H1 (cell line): Measurements from ENCODE around the gene GOLGA8Q. TPM values are rescaled to one million over a fixed set of nuclear protein-coding genes. Genes with fewer than 3 reads are reported as not detected.
"Not testable (repeated sequence)": the region's sequence is repeated elsewhere in the genome, so short reads cannot be mapped to it uniquely, and the experiment has no call there.

Experiments
- CTCF ChIA-PET: fragments of 300-600 bp; sonication (Branson Sonifier 250); formaldehyde crosslinking; loops from one replicate; lab custom pipeline; 2021; ENCODE audit not compliant: partially characterized antibody; lab: Charles Lee
- POLR2A ChIA-PET: fragments of 300-600 bp; sonication (Branson Sonifier 250); formaldehyde crosslinking; loops from one replicate; lab custom pipeline; 2021; ENCODE audit warnings: inconsistent platforms; ENCODE audit not compliant: partially characterized antibody; lab: Charles Lee
- DNase-seq, 2 experiments: peaks; one replicate each; pipeline versions ENCODE4 v3.0.0 to v3.0.0-alpha.2; 2010 to 2022; ENCODE audit warnings: low spot score in 2 of 2, low read depth in 1 of 2, mixed read lengths in 1 of 2
- FAIRE-seq: peaks from 2 replicates; lab custom pipeline; 2011; peaks lifted over from hg19 to GRCh38; lab: Jason Lieb, UNC
- H2AFZ ChIP-seq: 2 replicates; pipeline ENCODE4 v1.8.1; 2012; ENCODE audit warnings: low read length, inconsistent platforms
- H2AK5ac ChIP-seq: 2 replicates; pipeline ENCODE4 v1.6.1; 2013; ENCODE audit warnings: low read depth, low read length
- H2BK120ac ChIP-seq: replicated peaks from 2 replicates; pipeline ENCODE3; 2013; ENCODE audit warnings: low read depth, low read length, inconsistent platforms
- H2BK12ac ChIP-seq: 2 replicates; pipeline ENCODE4 v1.6.1; 2013; ENCODE audit warnings: low read depth, low read length
- H2BK15ac ChIP-seq: 2 replicates; pipeline ENCODE4 v1.6.1; 2013; ENCODE audit warnings: low read length
- H2BK20ac ChIP-seq: 2 replicates; pipeline ENCODE4 v1.6.1; 2013; ENCODE audit warnings: low read length
- H2BK5ac ChIP-seq: 2 replicates; pipeline ENCODE4 v1.6.1; 2013; ENCODE audit warnings: low read depth, low read length
- H3K14ac ChIP-seq: 2 replicates; pipeline ENCODE4 v1.6.1; 2013; ENCODE audit warnings: inconsistent platforms; ENCODE audit not compliant: insufficient read length
- H3K18ac ChIP-seq: 2 replicates; pipeline ENCODE4 v1.6.1; 2013; ENCODE audit warnings: low read length; ENCODE audit errors: extremely low read depth
- H3K23ac ChIP-seq: 2 replicates; pipeline ENCODE4 v1.6.1; 2013; ENCODE audit warnings: inconsistent platforms; ENCODE audit not compliant: insufficient read length
- H3K23me2 ChIP-seq: 2 replicates; pipeline ENCODE4 v1.6.1; 2013; ENCODE audit warnings: low read depth, low read length
- H3K27ac ChIP-seq: 2 replicates; pipeline ENCODE4 v1.6.1; 2011; ENCODE audit warnings: low read depth, low read length, inconsistent platforms
- H3K27me3 ChIP-seq, 4 experiments: replicated peaks in 1 of 4; 1 replicate in 1 of 4; 2 replicates in 3 of 4; pipeline versions ENCODE4 v1.6.1 to v1.8.1; 2011 to 2013; ENCODE audit warnings: low read length in 3 of 4, mild to moderate bottlenecking in 3 of 4, inconsistent platforms in 2 of 4, mixed read lengths in 2 of 4, moderate library complexity in 1 of 4; ENCODE audit not compliant: control insufficient read depth in 3 of 4, insufficient read depth in 3 of 4; ENCODE audit errors: extremely low read depth in 1 of 4
- H3K36me3 ChIP-seq, 4 experiments: 2 replicates each; pipeline versions ENCODE4 v1.6.1 to v1.8.1; 2011 to 2013; ENCODE audit warnings: mild to moderate bottlenecking in 4 of 4, low read length in 3 of 4, moderate library complexity in 2 of 4, control low read depth in 1 of 4, inconsistent platforms in 1 of 4; ENCODE audit not compliant: insufficient read depth in 4 of 4, control insufficient read depth in 2 of 4
- H3K4ac ChIP-seq: replicated peaks from 2 replicates; pipeline ENCODE3; 2013; ENCODE audit warnings: low read length, low read depth, mixed read lengths, inconsistent platforms; ENCODE audit not compliant: insufficient read length
- H3K4me1 ChIP-seq, 4 experiments: replicated peaks in 1 of 4; 1 replicate in 1 of 4; 2 replicates in 3 of 4; pipeline versions ENCODE4 v1.6.1 to v1.8.1; 2011 to 2013; ENCODE audit warnings: low read length in 3 of 4, inconsistent platforms in 2 of 4, mixed read lengths in 1 of 4; ENCODE audit not compliant: insufficient read depth in 4 of 4, control insufficient read depth in 3 of 4
- H3K4me2 ChIP-seq, 2 experiments: 2 replicates each; pipeline versions ENCODE4 v1.6.1 to v1.8.1; 2011 to 2013; ENCODE audit warnings: low read depth in 2 of 2, low read length in 2 of 2, control low read depth in 1 of 2, inconsistent platforms in 1 of 2, mild to moderate bottlenecking in 1 of 2; ENCODE audit not compliant: insufficient read depth in 1 of 2
- H3K4me3 ChIP-seq, 4 experiments: fragments of 200-600, 300-600 bp in 1 of 4; sonication (generic), shearing (Covaris generic), sonication (Bioruptor Twin) in 1 of 4; 2 replicates each; pipeline versions ENCODE4 v1.5.1 to v1.8.1; 2011 to 2016; ENCODE audit warnings: low read length in 4 of 4, low read depth in 3 of 4, control low read depth in 2 of 4, inconsistent platforms in 2 of 4, mild to moderate bottlenecking in 2 of 4, mixed read lengths in 1 of 4, moderate library complexity in 1 of 4; ENCODE audit not compliant: insufficient read depth in 2 of 4; ENCODE audit errors: extremely low read depth in 1 of 4
- H3K56ac ChIP-seq: replicated peaks from 2 replicates; pipeline ENCODE3; 2013; ENCODE audit warnings: low read depth, mild to moderate bottlenecking, mixed read lengths, low read length, inconsistent platforms; ENCODE audit not compliant: insufficient read length
- H3K79me1 ChIP-seq: 2 replicates; pipeline ENCODE4 v1.6.1; 2013; ENCODE audit warnings: low read depth, low read length, control low read depth
- H3K79me2 ChIP-seq, 2 experiments: 2 replicates each; pipeline versions ENCODE4 v1.6.1 to v1.8.1; 2012 to 2013; ENCODE audit warnings: low read length in 2 of 2, mild to moderate bottlenecking in 2 of 2, inconsistent platforms in 1 of 2; ENCODE audit not compliant: insufficient read depth in 2 of 2, control insufficient read depth in 1 of 2
- H3K9ac ChIP-seq, 4 experiments: replicated peaks in 1 of 4; 1 replicate in 1 of 4; 2 replicates in 3 of 4; pipeline versions ENCODE4 v1.6.1 to v1.8.1; 2011 to 2013; ENCODE audit warnings: low read depth in 3 of 4, low read length in 3 of 4, control low read depth in 2 of 4, mild to moderate bottlenecking in 2 of 4, moderate library complexity in 2 of 4, inconsistent platforms in 1 of 4; ENCODE audit errors: extremely low read depth in 1 of 4
- H3K9me3 ChIP-seq, 2 experiments: 2 replicates each; pipeline versions ENCODE4 v1.6.1 to v1.8.1; 2012 to 2013; ENCODE audit warnings: mild to moderate bottlenecking in 2 of 2, moderate library complexity in 2 of 2, control low read depth in 1 of 2, inconsistent platforms in 1 of 2, low read depth in 1 of 2, low read length in 1 of 2, mixed read lengths in 1 of 2; ENCODE audit not compliant: insufficient read depth in 2 of 2
- H4K20me1 ChIP-seq, 2 experiments: replicated peaks in 1 of 2; 2 replicates each; pipeline versions ENCODE3 to v1.8.1; 2011 to 2013; ENCODE audit warnings: inconsistent platforms in 2 of 2, low read length in 2 of 2, mild to moderate bottlenecking in 1 of 2; ENCODE audit not compliant: insufficient read depth in 2 of 2, control insufficient read depth in 1 of 2
- H4K5ac ChIP-seq: 2 replicates; pipeline ENCODE4 v1.6.1; 2013; ENCODE audit warnings: low read length, low read depth, mixed read lengths, inconsistent platforms; ENCODE audit not compliant: insufficient read length
- H4K8ac ChIP-seq: 2 replicates; pipeline ENCODE4 v1.8.0; 2013; ENCODE audit warnings: mild to moderate bottlenecking, moderate library complexity, low read length, inconsistent platforms; ENCODE audit not compliant: insufficient read depth; ENCODE audit errors: extremely low read depth
- H4K91ac ChIP-seq: replicated peaks from 2 replicates; pipeline ENCODE3; 2013; ENCODE audit warnings: low read length, mixed read lengths, inconsistent platforms; ENCODE audit not compliant: insufficient read length
- WGBS, 2 experiments: shearing (Covaris generic) in 1 of 2; methylation state at CpG; one replicate each; pipeline versions ENCODE4 v1.1.6 to v1.1.7; 2013 to 2015; ENCODE audit warnings: low lambda C conversion rate in 2 of 2, mixed read lengths in 2 of 2, inconsistent platforms in 1 of 2, low coverage in 1 of 2, missing lambda C conversion rate in 1 of 2; ENCODE audit not compliant: insufficient replicate concordance in 2 of 2, insufficient coverage in 1 of 2, insufficient read length in 1 of 2; ENCODE audit errors: extremely low coverage in 1 of 2, missing lambda C conversion rate in 1 of 2; 5-methylcytosine and 5-hydroxymethylcytosine counted together
- polyA plus RNA-seq, 7 experiments: library from polyadenylated mRNA; depleted of rRNA in 3 of 7; stranded (reverse) in 5 of 7; unstranded in 2 of 7; fragments of >200 nt in 5 of 7; fragments of 200-250 nt in 2 of 7; gene quantifications; 1 replicate in 5 of 7; 2 replicates in 1 of 7; 4 replicates in 1 of 7; pipeline versions ENCODE4 v1.2.1 to v1.2.3, GENCODE V29; 2011 to 2013; ENCODE audit warnings: missing spikeins in 2 of 7, mixed read lengths in 2 of 7
- total RNA-seq: library from RNA; stranded (reverse); fragmentation: NEBNext Ultra II Directional; extraction: Animal tissue kit (Norgen Biotek cat#: 25700); gene quantifications from 2 replicates; pipeline ENCODE4 v1.2.1, GENCODE V29; 2021

The GOLGA8Q gene
- total and polyA plus RNA-seq, 2 of the 8 experiments (the other 6 are each of a cell fraction or from before 2014, with no cell fraction given): not detected

DNA sequence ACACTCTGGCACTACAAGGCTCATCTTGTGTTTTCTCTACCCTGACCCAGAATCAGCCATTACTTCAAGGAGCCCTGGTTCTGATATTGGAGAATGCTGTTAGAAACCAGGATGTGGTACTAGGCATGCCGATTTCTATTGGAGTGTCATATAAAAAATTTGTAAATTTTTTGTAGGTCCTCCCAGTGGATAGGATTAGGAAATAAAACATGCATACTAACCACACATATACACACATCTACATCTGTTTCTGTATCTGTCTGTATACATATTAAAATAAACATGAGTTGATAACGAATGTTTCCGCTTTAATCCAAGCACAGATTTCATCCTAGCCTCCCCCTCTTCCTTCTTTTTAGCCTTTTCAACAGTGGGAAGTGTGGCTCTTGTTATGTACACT is 22.8 kb upstream of the GOLGA8Q start:
- H3K18ac ChIP-seq: not testable (repeated sequence)

DNA sequence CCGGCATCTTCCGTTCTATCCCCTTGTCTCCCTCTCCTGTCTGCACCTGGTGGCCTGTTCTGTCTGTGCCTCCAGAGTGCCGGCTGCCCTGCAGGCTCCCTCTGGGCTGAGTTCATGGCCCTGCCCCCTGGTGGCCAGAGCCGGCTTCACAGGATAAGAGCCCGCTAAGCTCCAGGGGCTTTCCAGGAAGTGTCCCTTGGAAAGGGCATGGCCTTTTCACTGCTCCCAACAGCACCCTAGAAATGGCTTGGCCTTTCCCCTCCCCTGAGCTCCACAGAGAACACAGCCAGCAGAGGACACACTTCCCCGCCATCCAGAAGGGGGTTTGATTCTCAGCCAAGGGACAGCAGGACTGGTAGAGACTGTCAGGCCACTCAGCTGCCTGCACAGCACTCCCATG is 15.1 kb downstream of the GOLGA8Q start:
- H3K79me1 ChIP-seq, H2AK5ac ChIP-seq, H3K79me2 ChIP-seq, H3K4me2 ChIP-seq, H3K23me2 ChIP-seq, H2BK5ac ChIP-seq, H3K27me3 ChIP-seq, H2BK20ac ChIP-seq, DNase-seq, H4K5ac ChIP-seq, H3K23ac ChIP-seq, H3K4me3 ChIP-seq, H3K4me1 ChIP-seq, POLR2A ChIA-PET, H2BK120ac ChIP-seq, H2BK12ac ChIP-seq, H3K9ac ChIP-seq, H3K4ac ChIP-seq, H3K36me3 ChIP-seq, H2AFZ ChIP-seq, H3K56ac ChIP-seq, H4K91ac ChIP-seq, H4K20me1 ChIP-seq, H3K18ac ChIP-seq, FAIRE-seq, H3K14ac ChIP-seq, H2BK15ac ChIP-seq, H3K9me3 ChIP-seq, H4K8ac ChIP-seq, CTCF ChIA-PET, H3K27ac ChIP-seq: not testable (repeated sequence)
- no CpG with 5 or more reads among the region's 6 CpGs for WGBS, 2 experiments

More for the DNA sequence above, 22.8 kb upstream of the GOLGA8Q start:
- H4K20me1 ChIP-seq, H3K4me2 ChIP-seq, H2BK15ac ChIP-seq, POLR2A ChIA-PET, H2BK12ac ChIP-seq, H4K5ac ChIP-seq, H2BK120ac ChIP-seq, FAIRE-seq, H3K9ac ChIP-seq, H3K14ac ChIP-seq, H3K23me2 ChIP-seq, H3K79me1 ChIP-seq, H3K4me1 ChIP-seq, H3K9me3 ChIP-seq, H3K4me3 ChIP-seq, H3K56ac ChIP-seq, H3K27me3 ChIP-seq, H3K27ac ChIP-seq, H2AK5ac ChIP-seq, H3K36me3 ChIP-seq, H4K8ac ChIP-seq, H2BK20ac ChIP-seq, H3K23ac ChIP-seq, DNase-seq, H4K91ac ChIP-seq, H3K4ac ChIP-seq, H3K79me2 ChIP-seq, CTCF ChIA-PET, H2AFZ ChIP-seq, H2BK5ac ChIP-seq: not testable (repeated sequence)
- WGBS, 2 experiments: no CpG with 5 or more reads among the region's 3 CpGs
